Testis (tissue), 2 donors: ENCODE results near the gene DTX3L.

Source experiments
- CTCF ChIP-seq, 3 experiments: fragments of 450-650 bp in 2 of 3; fragments of 200-600 bp in 1 of 3; sonication (generic) in 1 of 3; IDR thresholded peaks; one replicate each; pipeline ENCODE4 v1.5.1; 2016 to 2019; ENCODE audit warnings: antibody characterized with exemption in 3 of 3, mild to moderate bottlenecking in 2 of 3, moderate library complexity in 1 of 3
- POLR2A ChIP-seq: fragments of 450-650 bp; IDR thresholded peaks from one replicate; pipeline ENCODE4 v1.6.1; 2017; ENCODE audit warnings: antibody characterized with exemption, mild to moderate bottlenecking, moderate library complexity

DNA sequence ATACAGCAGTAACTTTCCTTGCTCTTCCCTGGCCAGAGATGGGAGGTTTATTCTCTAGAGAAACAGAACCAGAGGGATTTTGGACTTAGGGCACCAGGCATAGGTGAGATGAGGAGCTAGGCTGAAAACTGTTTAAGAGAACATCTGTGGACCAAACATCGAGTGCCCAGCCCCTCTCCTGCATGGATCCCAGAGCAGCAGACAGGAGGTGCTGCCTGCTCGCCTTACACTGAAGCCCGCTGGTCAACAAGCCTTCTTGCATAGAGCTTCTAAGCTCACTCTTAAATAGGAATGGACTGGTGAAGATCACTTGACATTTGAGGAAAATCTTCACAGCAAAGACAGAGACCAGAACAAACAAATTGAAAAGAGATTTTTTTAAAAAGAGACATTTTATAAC is 54.5 kb downstream of the DTX3L start:
- TF ChIP-seq CTCF (IDR thresholded peaks at IDR 0.05) (no peak), POLR2A (no peak)
